Amniotic epithelial cell (primary cell): ENCODE measurements around the gene RETN.

Experiments
- DNase-seq: peaks from one replicate; pipeline ENCODE4 v3.0.0-alpha.2; 2010; ENCODE audit warnings: low read depth

The RETN gene

DNA sequence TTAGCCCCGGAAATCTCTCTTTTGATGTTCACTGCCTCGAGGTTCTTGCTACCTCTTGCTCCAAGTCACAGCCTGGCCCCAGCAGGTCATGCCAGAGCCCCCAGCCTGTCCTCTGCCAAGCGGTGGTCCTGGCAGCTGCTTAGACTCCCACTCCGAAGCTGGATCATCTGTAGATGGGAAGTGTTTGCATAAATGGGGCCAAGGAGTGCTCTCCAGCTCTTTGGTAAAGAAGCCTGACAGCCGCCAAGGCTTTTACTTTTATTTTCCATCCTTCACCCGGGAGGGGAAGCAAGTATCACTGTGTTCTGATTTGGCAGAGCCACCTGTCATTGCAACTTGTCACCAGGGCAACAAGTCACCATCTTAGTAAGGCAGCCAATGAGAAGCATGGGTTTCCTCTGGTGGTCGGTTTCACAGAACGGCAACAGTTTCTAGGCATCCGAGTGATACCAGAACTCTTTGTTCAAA, 10.6 kb upstream of the RETN start:
- no peak for DNase-seq

DNA sequence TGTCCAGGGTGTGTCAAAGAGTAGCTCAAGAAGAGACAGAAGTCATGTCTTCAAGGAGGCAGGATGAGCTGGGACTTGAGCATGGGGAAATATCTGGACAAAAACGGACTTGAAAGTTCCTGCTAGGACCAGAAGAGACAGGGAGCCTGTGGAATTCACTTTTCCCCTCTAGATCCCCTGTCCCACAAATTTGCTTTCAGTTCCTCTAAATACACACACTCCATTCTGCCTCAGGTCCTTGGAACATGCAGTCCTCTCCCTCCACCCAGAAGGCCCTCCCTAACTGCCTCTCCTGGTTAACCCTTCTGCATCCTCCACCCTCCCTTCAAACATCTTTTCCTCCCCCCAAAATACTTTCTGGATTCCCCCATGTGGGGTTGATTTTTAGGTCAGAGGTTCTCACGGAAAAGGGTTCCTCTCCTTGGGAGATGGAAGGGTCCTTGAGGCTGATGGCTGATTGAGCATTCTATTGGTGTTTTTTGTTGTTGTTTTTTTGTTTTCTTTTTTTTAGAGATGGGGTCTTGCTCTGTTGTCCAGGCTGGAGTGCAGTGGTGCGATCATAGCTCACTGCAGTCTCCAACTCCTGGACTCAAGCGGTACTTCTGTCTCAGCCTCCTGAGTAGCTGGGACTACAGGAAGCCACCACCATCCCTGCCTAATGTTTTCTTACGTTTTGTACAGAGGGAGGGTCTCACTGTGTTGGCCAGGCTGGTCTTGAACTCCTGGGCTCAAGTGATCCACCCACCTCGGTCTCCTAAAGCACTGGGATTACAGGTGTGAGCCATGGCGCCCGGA, 6.9 kb upstream of the RETN start:
- DNase-seq: no peak

DNA sequence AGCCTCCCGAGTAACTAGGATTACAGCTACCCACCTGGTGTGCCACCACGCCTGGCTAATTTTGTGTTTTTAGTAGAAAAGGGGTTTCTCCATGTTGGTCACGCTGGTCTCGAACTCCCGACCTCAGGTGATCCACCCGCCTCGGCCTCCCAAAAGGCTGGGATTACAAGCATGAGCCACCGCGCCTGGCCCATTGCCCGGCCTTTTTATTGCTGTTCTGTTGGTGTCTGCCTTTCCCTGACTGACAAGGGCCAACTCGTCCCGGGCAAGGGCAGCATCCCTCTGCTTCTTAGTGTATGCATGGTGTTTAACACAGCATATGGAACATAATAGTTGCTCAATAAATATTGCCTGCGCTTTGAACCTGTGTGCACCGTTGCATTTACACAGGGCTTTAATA, 6.2 kb upstream of the RETN start:
- DNase-seq: no peak

DNA sequence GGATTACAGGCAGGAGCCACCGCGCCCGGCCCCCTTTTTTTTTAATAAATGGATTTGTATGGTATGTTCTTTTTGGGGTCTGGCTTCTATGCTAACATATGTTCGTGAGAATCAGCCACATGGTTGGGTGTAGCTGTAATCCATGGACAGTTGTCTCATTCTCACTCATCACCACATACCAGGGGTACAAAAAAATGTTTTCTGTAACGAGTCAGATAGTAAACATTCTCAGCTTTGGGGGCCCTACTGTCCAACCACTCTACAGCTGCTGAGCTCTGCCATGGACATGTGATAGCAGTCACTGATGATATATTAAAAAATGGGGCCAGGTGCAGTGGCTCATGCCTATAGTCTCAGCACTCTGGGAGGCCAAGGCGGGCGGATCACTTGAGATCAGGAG, 5.1 kb upstream of the RETN start:
- no peak for DNase-seq

DNA sequence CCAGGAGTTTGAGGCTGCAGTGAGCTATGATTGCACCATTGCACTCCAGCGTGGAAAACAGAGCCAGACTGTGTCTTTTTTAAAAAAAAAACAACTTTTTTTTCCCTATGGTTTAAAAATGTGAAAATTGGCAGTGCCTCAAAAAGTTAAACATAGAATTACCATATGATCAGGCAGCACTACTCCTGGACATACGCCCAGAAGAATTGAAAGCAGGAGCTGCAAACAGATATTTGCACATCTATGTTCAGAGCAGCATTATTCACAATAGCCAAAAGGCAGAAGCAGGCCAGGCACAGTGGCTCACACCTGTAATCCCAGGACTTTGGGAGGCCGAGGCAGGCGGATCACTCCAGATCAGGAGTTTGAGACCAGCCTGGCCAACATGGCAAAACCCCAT, 3.8 kb upstream of the RETN start:
- DNase-seq: no peak

DNA sequence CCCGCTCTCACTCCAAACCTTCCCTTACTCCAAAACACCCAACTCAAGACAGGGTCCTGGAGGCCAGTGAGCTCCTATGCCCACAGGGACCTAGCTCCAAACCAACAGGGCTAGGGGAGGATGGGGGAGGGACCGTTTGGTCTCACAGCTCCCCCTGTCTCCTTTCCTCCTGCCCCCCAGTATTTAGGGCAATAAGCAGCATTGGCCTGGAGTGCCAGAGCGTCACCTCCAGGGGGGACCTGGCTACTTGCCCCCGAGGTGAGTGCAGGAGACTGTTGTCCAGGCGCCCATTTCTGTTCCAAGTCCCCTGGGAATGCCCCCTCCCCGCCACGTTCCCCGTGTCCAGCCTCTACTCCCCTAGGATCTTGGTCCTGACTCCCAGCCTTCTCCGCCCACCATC, 792 bp downstream of the RETN start:
- no peak for DNase-seq

DNA sequence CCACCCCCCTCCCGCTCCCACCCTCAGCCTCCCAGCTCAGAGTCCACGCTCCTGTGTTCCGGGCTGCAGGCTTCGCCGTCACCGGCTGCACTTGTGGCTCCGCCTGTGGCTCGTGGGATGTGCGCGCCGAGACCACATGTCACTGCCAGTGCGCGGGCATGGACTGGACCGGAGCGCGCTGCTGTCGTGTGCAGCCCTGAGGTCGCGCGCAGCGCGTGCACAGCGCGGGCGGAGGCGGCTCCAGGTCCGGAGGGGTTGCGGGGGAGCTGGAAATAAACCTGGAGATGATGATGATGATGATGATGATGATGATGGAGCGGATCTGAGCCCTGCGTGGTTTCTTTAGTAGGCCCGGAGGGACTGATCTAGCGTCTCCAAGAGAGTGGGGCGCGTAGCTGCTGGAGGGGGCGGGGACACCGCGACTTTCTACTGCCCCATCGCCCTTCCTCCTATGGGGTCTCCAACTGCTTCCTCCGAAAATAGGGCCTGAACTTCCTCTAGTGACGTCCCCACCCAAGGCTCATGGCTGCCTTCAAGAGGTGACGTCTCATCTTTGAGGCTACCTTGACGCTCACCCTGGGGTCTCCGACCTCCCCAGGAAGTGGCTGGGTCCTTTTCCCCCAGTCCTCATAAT, 1.4 kb downstream of the RETN start:
- DNase-seq: no peak

DNA sequence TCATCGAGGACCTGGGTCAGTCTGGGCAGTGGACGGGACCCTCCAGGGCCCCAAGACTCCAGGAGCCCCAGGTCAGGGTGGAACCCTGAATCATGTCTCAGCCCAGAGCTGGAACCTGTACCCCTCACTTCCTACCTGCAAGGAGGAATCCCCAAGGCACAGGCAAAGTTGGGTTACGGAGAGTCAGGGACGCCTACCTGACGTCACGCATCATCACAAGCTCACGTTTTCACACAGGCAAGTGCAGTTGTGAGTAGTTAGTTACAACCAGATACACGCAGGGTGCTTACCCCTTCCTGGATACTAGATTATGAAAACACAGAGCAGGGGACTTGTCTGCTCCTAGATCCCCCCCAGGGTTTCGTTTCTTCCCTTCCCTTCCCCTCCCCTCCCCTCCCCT, 1.9 kb downstream of the RETN start:
- DNase-seq: no peak

DNA sequence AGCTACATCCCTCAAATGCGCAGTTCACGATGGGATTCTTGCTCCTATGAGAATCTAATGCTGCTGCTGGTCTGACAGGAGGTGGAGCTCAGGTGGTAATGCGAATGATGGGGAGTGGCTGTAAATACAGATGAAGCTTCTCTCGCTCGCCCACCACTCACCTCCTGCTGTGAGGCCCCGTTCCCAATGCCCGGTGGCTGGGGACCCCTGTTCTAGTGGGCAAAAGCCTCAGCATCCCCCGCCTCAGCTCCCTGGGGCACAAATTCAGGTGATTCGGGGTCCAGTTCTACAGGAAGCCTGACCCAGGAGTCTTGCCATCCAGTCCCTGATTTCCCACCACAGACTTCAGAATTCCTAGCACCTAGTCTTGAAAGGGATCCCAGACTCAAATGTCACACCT, 3.7 kb downstream of the RETN start:
- DNase-seq: no peak

DNA sequence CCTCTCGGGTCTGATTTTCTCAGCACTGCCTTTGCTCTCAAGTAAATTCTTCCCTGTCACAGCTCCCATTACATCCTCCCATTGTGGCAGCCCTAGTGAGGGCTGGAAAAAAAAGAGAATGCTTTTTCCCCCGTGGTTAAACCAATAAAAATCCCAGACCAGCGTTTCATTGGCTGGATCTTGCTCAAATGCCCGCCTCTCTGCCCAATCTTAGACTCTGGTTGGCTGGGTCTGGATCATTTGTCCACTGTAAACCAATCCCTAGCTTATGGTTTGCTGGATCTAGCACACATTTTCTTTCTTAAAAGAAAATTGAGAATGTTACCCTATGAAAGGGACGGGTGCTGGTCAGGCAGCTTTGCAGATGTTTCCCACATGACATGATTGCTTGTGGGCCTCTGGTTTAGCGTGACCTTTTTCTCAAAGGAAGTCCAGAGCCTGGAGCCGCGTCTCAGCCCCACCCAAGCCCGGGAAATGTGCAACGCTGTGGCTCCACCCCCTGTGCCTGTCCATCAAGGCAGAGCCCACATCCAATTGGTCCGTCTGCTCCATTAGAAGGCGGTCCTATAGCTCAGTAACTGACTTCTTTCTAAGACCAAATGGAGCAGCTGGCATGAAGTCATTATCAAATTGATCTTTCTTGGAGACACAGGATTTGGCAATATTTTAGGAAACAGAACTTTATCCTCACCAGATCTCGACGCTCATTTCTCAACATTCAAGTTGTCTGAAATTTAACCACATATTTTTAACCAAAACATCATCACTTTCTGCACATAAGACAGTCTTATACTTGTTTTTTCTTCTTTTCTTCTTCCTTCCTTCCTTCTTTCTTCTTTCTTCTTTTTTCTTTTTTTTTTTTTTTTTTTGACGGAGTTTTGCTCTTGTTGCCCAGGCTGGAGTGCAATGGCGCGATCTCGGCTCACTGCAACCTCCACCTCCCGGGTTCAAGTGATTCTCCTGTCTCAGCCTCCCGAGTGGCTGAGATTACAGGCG, 5.5 kb downstream of the RETN start:
- peak; percentile 44 for DNase-seq

DNA sequence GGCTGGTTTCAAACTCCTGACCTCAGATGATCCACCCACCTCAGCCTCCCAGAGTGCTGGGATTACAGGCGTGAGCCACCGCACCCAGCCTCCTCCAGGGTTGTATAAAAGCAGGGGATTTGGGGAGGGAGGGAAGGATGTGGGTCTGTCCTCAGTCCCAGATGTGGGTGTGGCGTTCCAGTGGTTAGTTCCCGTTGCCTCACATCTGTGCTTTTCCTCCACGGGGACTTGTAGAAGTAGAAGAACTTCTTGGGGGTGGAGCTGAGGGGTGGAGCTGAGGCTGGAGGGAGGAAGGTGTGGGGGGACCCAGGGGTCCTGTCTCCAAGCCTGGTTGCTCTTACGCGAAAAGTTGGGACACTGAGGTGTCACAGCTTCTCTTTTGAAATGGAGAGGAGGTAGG, 7.5 kb downstream of the RETN start:
- DNase-seq: no peak

DNA sequence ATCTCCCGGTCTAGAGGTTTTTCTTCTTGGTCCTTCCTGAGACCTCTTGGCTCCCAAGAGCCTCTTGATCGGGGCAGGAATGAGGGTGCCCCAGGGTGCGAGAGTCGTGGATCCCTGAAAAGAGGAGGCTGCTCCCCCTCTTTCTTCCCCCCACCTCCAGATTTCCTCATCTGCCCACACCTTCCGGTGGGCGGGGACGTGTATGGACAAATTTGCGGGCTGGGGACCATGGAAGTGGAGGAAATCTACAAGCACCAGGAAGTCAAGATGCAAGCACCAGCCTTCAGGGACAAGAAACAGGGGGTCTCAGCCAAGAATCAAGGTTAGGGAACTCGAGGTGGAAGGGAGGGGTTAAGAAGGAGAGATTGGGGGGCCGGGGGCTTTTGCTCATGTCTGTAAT, 8.0 kb downstream of the RETN start, which contains the start of gene MCEMP1:
Gene MCEMP1 (plus strand): TSS at position 237 of the 400 bp plus-strand sequence. CDS start 31 bp downstream, at position 268.
- DNase-seq: no peak

DNA sequence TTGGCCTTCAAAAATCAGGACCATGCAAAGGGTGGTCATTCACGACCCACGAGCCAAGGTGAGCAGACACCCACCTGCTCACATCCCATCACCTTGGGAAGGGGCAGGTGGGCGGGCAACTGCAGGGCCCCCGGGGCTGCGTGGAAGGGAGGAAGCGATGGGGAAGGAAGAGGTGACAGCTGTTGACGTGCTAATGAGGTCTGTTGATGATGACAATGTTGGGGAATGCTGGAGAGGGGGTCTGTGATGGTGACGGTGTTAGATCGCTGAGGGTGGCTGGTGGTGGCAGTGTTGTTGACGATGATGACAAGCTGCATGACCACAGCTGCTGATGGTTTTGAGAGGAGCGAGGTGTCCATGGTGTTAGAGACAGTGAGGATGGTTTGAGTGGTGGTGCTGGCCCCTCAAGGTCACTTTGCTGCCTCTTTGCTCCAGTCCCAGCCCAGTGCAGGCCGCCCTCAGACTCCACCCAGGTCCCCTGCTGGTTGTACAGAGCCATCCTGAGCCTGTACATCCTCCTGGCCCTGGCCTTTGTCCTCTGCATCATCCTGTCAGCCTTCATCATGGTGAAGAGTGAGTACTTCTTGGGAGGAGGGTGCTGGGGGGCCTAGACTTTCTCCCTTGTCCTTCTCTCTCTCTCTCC, 8.9 kb downstream of the RETN start:
- no peak for DNase-seq

DNA sequence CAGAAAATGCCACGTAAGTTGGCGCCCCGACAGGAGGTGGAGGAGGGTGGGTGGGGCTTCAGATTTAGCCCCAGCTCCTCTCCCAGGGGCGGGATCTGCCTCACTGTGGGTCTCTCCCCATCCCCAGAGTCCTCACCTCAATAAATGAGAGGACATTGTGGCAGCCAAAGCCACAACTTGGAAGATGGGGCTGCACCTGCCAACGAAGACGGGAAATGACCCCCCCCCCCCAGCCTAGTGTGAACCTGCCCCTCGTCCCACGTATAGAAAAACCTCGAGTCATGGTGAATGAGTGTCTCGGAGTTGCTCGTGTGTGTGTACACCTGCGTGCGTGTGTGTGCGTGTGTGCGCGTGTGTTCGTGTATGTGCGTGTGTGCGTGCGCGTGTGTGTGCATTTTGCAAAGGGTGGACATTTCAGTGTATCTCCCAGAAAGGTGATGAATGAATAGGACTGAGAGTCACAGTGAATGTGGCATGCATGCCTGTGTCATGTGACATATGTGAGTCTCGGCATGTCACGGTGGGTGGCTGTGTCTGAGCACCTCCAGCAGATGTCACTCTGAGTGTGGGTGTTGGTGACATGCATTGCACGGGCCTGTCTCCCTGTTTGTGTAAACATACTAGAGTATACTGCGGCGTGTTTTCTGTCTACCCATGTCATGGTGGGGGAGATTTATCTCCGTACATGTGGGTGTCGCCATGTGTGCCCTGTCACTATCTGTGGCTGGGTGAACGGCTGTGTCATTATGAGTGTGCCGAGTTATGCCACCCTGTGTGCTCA, 10.3 kb downstream of the RETN start:
- no peak for DNase-seq

DNA sequence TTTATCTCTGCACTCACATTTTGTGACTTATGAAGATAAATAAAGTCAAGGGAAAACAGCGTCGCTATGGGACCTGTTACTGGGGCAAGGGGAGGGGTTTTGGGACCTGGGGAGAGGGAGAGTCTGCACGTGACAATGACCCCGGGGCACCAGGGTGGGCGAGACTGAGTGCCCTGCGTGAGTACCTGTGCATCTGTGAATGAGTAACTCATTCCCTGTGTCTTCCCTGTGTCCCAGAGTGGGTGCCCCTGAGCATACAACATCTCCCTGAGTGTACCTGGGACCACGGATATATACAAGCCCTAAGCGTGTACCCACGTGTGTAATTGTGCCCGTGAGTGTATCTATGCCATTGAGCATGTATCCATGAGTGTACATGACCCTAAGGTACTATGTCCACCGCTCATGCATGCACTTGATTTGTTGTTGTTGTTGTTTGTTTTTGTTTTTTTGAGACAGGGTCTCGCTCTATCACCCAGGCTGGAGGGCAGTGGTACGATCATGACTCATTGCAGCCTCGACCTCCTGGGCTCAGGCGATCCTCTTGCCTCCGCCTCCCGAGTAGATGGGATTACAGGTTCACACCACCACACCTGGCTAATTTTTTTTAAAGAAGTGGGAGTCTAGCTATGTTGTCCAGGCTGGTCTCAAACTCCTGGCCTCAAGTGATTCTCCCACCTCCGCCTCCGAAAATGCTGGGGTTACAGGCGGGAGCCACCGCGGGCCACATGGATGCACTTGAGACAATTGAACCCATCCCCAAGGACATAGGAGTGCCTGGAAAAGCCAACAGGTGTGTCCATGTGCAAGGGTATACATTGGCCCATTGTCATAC, 11.1 kb downstream of the RETN start:
- no peak for DNase-seq

DNA sequence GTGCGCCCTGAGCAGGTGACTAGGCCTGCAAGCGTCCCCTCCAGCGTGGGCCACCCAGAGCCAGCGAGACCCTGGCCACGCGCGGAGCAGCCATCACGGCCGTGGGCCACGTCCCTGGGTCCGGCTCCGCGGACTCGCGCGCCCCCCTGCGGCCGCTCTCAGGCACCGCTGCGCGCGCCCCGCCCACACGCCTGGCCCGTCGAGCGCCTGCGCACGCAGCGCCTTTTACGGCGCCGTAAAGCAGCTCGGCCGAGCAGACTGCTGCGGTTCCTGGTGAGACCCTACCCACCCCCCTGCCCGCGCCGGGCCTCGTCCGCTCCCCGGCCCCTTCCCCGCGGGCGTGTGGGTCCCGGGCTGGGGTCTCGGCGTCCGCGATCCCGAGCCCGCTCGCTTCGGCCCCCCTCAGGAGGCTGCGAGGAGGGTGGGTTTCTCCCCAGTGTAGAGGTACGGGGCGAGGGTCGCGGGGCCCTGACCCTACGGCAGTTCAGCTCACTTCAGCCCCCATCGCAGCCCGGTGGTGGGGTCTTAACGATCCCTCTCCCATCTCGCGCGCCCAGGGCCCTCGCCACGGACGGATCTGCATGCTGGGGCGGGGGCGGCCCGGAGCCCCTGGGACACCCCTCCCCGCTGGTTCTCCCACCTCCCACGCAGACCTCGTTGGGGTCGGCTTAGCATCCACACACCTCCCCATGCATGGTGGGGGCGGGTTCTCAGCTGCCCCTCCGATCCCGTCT, 11.9 kb downstream of the RETN start, which contains the start of gene TRAPPC5:
Gene TRAPPC5 (plus strand): TSS at position 228 of the 734 bp plus-strand sequence. CDS start 1,421 bp downstream, outside the sequence.
- DNase-seq: peak; percentile 65

DNA sequence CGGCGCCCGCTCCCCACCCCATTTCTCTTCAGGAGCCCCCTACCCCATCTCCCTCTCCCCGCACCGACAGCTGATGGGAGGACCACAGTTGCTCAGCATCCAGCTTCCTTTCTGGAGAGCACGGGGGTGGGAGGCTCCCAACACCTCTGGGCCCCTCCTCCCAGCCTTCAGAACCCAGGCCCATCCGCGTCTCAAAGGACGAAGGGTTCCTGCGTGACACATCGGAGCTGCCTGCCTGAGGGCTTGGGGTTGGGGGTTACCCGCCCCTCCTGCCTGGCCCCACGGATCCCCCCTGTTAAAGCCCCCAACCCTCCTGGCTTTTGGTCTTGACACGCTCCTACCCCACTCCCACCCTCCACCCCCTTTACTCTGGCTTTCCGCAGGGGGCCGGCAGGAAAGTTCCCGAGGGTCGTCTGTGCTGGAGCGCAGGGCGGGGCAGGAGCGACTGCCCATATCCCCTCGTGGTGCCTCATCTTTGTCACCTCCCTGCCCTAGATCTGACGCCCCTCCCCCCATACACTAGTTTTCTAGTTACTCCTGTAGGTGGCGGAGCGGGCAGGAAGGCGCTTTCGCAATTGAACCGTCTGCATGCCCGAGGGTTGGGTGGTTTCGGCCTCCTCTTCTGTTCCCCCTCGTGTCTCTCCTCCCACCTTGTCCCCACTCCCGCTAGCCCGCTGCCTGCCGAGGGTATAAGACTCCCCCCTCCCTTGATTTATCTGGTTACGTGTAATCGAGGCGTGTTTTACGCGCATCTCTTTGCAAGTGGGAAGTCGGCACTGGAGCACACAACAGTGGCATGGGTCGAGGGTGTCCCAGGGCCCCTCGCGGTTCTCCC, 12.7 kb downstream of the RETN start:
- peak; percentile 74 for DNase-seq

DNA sequence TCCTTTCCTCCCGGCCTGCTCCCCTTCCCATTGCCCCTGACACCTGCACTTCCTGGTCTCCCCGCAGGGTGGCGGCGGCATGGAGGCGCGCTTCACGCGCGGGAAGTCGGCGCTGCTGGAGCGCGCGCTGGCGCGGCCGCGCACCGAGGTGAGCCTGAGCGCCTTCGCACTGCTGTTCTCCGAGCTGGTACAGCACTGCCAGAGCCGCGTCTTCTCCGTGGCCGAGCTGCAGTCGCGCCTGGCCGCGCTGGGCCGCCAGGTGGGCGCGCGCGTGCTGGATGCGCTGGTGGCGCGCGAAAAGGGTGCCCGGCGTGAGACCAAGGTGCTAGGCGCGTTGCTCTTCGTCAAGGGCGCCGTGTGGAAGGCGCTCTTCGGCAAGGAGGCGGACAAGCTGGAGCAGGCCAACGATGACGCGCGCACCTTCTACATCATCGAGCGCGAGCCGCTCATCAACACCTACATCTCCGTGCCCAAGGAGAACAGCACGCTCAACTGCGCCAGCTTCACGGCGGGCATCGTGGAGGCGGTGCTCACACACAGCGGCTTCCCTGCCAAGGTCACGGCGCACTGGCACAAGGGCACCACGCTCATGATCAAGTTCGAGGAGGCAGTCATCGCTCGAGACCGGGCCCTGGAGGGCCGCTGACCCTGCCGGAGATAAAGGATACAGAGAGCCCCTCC, 13.5 kb downstream of the RETN start:
- DNase-seq: no peak
